Caco-2 (cell line): ENCODE data around the gene RIPOR3. TPM values are rescaled to one million over a fixed set of nuclear protein-coding genes. Genes with fewer than 3 reads are reported as not detected.
"Not testable (repeated sequence)": the region's sequence is repeated elsewhere in the genome, so short reads cannot be mapped to it uniquely, and the experiment has no call there.

Source experiments
- BruUV-seq: library from RNA; stranded (reverse); fragments of 400-500 nt; replicated peaks from 2 replicates; lab custom pipeline; 2021; lab: Mats Ljungman, UMichigan
- CTCF ChIA-PET: fragments of 300-600 bp; sonication (Branson Sonifier 250); formaldehyde crosslinking; loops from one replicate; lab custom pipeline; 2022; ENCODE audit warnings: antibody characterized with exemption; lab: Charles Lee
- POLR2A ChIA-PET: fragments of 300-600 bp; sonication (Branson Sonifier 250); formaldehyde crosslinking; loops from one replicate; lab custom pipeline; 2022; ENCODE audit warnings: antibody characterized with exemption; lab: Charles Lee
- DNase-seq, 2 experiments: peaks; one replicate each; pipeline versions ENCODE4 v3.0.0 to v3.0.0-alpha.2; 2020 to 2022
- H3K27me3 ChIP-seq: replicated peaks from 2 replicates; pipeline ENCODE4 v1.6.0; 2011; ENCODE audit warnings: low read length; ENCODE audit not compliant: control insufficient read depth, insufficient read depth
- H3K36me3 ChIP-seq: 2 replicates; pipeline ENCODE4 v1.5.1; 2011; ENCODE audit warnings: low read length; ENCODE audit not compliant: control insufficient read depth, insufficient read depth
- H3K4me1 ChIP-seq: fragments of 250-450 bp; sonication (Bioruptor Pico); 2 replicates; pipeline ENCODE4 v1.5.1; 2020; ENCODE audit warnings: mild to moderate bottlenecking
- H3K4me3 ChIP-seq: 2 replicates; pipeline ENCODE4 v1.5.1; 2011; ENCODE audit warnings: low read depth, mild to moderate bottlenecking, control low read depth, low read length
- H3K9me3 ChIP-seq: fragments of 250-450 bp; sonication (Bioruptor Pico); 2 replicates; pipeline ENCODE4 v1.5.1; 2020; ENCODE audit warnings: mild to moderate bottlenecking, moderate library complexity
- H3K27ac Mint-ChIP-seq: one replicate; pipeline ENCODE4 v1.8.0; 2022; ENCODE audit warnings: mixed read lengths; ENCODE audit not compliant: unreplicated experiment
- H3K27me3 Mint-ChIP-seq: one replicate; pipeline ENCODE4 v1.8.0; 2022; ENCODE audit warnings: mixed read lengths; ENCODE audit not compliant: insufficient read depth, unreplicated experiment
- H3K36me3 Mint-ChIP-seq: one replicate; pipeline ENCODE4 v1.8.0; 2022; ENCODE audit warnings: mild to moderate bottlenecking, mixed read lengths; ENCODE audit not compliant: insufficient read depth, unreplicated experiment
- H3K4me1 Mint-ChIP-seq: one replicate; pipeline ENCODE4 v1.8.0; 2022; ENCODE audit warnings: low read depth, mixed read lengths; ENCODE audit not compliant: unreplicated experiment
- H3K4me3 Mint-ChIP-seq: one replicate; pipeline ENCODE4 v1.8.0; 2022; ENCODE audit warnings: mild to moderate bottlenecking, moderate library complexity, mixed read lengths; ENCODE audit not compliant: unreplicated experiment
- H3K9me3 Mint-ChIP-seq: one replicate; pipeline ENCODE4 v1.8.0; 2022; ENCODE audit warnings: mixed read lengths; ENCODE audit not compliant: unreplicated experiment
- intact Hi-C: fragments of 100-400 bp; cut with micrococcal nuclease; formaldehyde crosslinking; loops from one replicate; pipeline ENCODE4 v1.10.0; 2022; ENCODE audit not compliant: unreplicated experiment
- total RNA-seq: library from RNA; stranded (reverse); gene quantifications from 2 replicates; pipeline ENCODE4 v1.2.3, GENCODE V29; 2022
- TF ChIP-seq, protein P1 (sequence below), 2 experiments: fragments of 200-600 bp in 1 of 2; IDR thresholded peaks; 1 replicate in 1 of 2; 2 replicates in 1 of 2; pipeline versions ENCODE4 v1.5.1 to v1.8.0; 2011 to 2022; ENCODE audit warnings: antibody characterized with exemption in 1 of 2, control low read depth in 1 of 2, inconsistent platforms in 1 of 2, low read depth in 1 of 2, low read length in 1 of 2, mild to moderate bottlenecking in 1 of 2, moderate library complexity in 1 of 2; ENCODE audit not compliant: insufficient read depth in 1 of 2, severe bottlenecking in 1 of 2, unreplicated experiment in 1 of 2

RIPOR3 gene
- total RNA-seq, 1 experiment from 2014 or later = 0.18 TPM

DNA sequence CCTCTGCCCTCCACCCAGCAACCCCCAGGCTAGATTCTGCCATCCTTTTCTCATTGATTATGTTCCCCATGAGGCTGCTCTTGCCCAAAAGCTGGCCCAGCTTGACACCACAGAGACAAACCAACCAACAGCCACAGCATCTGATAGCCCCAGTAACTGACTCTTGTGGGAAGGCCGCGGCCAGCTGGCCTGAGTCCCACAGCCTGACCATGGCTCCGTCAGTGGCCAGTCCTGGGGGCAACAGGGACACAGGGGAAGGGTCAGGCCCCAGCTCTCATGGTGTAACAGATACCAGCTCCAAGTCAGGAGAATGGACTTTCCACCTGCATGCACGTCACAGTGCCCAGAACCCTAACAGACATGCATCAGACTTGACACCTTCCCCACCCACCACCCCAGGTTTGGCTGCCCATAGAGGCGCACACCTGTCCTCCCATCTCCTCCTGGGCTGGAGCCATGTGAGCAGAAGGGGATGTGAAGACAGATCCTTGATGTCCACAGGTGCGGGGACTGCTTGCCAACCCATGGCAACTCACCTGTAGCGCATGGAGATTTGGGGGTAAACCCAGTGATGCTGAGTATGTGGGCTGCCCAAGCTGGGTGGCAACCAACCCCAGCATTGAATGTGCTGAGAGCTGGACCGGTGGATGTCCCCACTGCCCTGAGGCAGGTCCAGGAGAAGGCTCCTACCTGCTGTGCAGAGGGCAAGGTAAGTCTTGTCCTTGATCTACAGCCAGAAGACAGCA is 18.8 kb downstream of the RIPOR3 start:
- no peaks in the 10 kb centered on the region for H3K27me3 ChIP-seq
- intact Hi-C loops = no loop called here
- Mint-ChIP-seq H3K4me3 (no peak overlapping the region), H3K27me3 (no peaks in the 10 kb centered on the region), H3K36me3 (peaks cover 5% of the 10 kb centered on the region), H3K27ac (peak overlapping the region; percentile 72), H3K4me1 (peaks cover 72% of the 10 kb centered on the region), H3K9me3 (no peaks in the 10 kb centered on the region)
- TF ChIP-seq, protein P1, sequence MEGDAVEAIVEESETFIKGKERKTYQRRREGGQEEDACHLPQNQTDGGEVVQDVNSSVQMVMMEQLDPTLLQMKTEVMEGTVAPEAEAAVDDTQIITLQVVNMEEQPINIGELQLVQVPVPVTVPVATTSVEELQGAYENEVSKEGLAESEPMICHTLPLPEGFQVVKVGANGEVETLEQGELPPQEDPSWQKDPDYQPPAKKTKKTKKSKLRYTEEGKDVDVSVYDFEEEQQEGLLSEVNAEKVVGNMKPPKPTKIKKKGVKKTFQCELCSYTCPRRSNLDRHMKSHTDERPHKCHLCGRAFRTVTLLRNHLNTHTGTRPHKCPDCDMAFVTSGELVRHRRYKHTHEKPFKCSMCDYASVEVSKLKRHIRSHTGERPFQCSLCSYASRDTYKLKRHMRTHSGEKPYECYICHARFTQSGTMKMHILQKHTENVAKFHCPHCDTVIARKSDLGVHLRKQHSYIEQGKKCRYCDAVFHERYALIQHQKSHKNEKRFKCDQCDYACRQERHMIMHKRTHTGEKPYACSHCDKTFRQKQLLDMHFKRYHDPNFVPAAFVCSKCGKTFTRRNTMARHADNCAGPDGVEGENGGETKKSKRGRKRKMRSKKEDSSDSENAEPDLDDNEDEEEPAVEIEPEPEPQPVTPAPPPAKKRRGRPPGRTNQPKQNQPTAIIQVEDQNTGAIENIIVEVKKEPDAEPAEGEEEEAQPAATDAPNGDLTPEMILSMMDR (IDR thresholded peaks at IDR 0.05; ENCODE audit: insufficient read depth in 1 of 2, low read depth in 1 of 2, low read length in 1 of 2, severe bottlenecking in 1 of 2, unreplicated experiment in 1 of 2) = no peak
- peaks cover 77% of the 10 kb centered on the region for H3K4me1 ChIP-seq
- BruUV-seq = no TSS peak
- ChIA-PET CTCF (interaction anchor here (0.6 to 2.1 kb wide), 4 partner anchors 9 to 77 kb away, joined by 3 to 7 read pairs (median 5); no protein-coding TSS in a partner anchor), POLR2A (no interaction called here)
- H3K36me3 ChIP-seq = no peaks in the 10 kb centered on the region
- H3K9me3 ChIP-seq = no peaks in the 10 kb centered on the region
- DNase-seq = no peak
- no peak overlapping the region for H3K4me3 ChIP-seq

DNA sequence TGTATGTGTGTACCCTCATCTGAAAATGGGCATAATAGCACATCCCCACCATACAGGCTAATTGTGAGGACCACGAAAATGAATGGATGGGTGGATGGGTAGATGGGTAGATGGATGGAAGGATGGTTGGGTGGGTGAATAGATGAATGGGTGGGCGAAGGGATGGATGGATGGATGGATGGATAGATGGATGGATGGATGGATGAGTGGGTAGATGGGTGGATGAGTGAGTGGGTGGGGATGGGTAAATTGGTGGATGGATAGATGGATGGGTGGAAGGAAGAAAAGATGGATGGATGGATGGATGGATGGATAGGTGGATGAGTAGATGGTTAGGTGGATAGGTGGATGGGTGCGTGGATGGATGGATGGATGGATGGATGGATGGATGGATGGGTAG is 19.7 kb downstream of the RIPOR3 start:
- no TSS peak for BruUV-seq
- Histone ChIP-seq H3K36me3 (no peaks in the 10 kb centered on the region), H3K4me1 (peaks cover 82% of the 10 kb centered on the region), H3K4me3 (no peak overlapping the region), H3K27me3 (no peaks in the 10 kb centered on the region), H3K9me3 (no peaks in the 10 kb centered on the region)
- DNase-seq = no peak
- POLR2A ChIA-PET = no interaction called here
- Mint-ChIP-seq H3K36me3 (peaks cover 10% of the 10 kb centered on the region), H3K27ac (peak overlapping the region; percentile 71), H3K9me3 (no peaks in the 10 kb centered on the region), H3K4me1 (peaks cover 76% of the 10 kb centered on the region), H3K4me3 (no peak overlapping the region), H3K27me3 (no peaks in the 10 kb centered on the region)
- CTCF ChIA-PET = interaction anchor here (1.0 to 2.1 kb wide), 3 partner anchors 8 to 78 kb away, joined by 5 to 7 read pairs (median 5); no protein-coding TSS in a partner anchor
- TF ChIP-seq, protein P1 (IDR thresholded peaks at IDR 0.05; ENCODE audit: insufficient read depth in 1 of 2, low read depth in 1 of 2, low read length in 1 of 2, severe bottlenecking in 1 of 2, unreplicated experiment in 1 of 2) = no peak
- intact Hi-C loops = no loop called here

DNA sequence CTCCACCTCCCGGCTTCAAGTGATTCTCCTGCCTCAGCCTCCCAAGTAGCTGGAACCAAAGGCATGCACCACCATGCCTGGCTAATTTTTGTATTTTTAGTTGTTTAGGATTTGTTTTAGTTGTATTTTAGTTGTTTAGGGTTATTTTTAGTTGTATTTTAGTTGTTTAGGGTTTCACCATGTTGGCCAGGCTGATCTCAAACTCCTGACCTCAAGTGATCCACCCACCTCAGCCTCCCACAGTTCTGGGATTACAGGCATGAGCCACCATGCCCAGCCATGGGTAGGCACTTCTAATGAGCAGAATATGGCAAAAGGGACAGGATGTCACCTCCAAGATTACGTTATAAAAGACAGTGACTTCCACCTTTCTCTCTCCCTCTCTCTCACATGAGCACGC is 20.3 kb downstream of the RIPOR3 start:
- POLR2A ChIA-PET, H3K4me3 ChIP-seq, H3K36me3 ChIP-seq, H3K9me3 Mint-ChIP-seq, CTCF ChIA-PET, H3K9me3 ChIP-seq, intact Hi-C loops, BruUV-seq, H3K27me3 Mint-ChIP-seq, DNase-seq, H3K4me3 Mint-ChIP-seq, H3K27me3 ChIP-seq: not testable (repeated sequence)
- H3K4me1 ChIP-seq = peaks cover 82% of the 10 kb centered on the region
- Mint-ChIP-seq H3K36me3 (peaks cover 13% of the 10 kb centered on the region), H3K27ac (peak overlapping the region; percentile 71), H3K4me1 (peaks cover 76% of the 10 kb centered on the region)
